GM19467 (cell line): Measurements from ENCODE around the gene PTTG1IP2.
"Not testable (repeated sequence)": the region's sequence is repeated elsewhere in the genome, so short reads cannot be mapped to it uniquely, and the experiment has no call there.

Experiments used
- ATAC-seq: cut with Tn5 transposase; IDR thresholded peaks from one replicate; pipeline ENCODE4 v1.9.1; 2021; ENCODE audit warnings: mild to moderate bottlenecking, moderate library complexity; ENCODE audit not compliant: unreplicated experiment

Gene PTTG1IP2

GRCh38 chr7:90469554-90469953 lies at the start of gene PTTG1IP2:
PTTG1IP2 (plus strand) TSS chr7:90469639; CDS start chr7:90469787, 148 bp downstream.
- ATAC-seq: no peak

GRCh38 chr7:90421651-90422050 lies 47.8 kb upstream of the PTTG1IP2 start:
- no peak for ATAC-seq

- ATAC-seq: peak; percentile 87
Observed at GRCh38 chr7:90424720-90425119, 44.7 kb upstream of the PTTG1IP2 start.

GRCh38 chr7:90425376-90425775 lies 44.1 kb upstream of the PTTG1IP2 start:
- ATAC-seq: no peak

GRCh38 chr7:90430614-90431460 lies 38.6 kb upstream of the PTTG1IP2 start:
- no peak for ATAC-seq

- no peak for ATAC-seq
Observed at GRCh38 chr7:90432752-90433151, 36.7 kb upstream of the PTTG1IP2 start.

- no peak for ATAC-seq
Observed at GRCh38 chr7:90433221-90433620, 36.2 kb upstream of the PTTG1IP2 start.

- ATAC-seq: no peak
Observed at GRCh38 chr7:90445633-90446032, 23.8 kb upstream of the PTTG1IP2 start.

- ATAC-seq: no peak
Observed at GRCh38 chr7:90446137-90446899, 23.1 kb upstream of the PTTG1IP2 start.

- ATAC-seq: no peak
Observed at GRCh38 chr7:90453259-90453891, 16.1 kb upstream of the PTTG1IP2 start.

GRCh38 chr7:90453931-90454330 lies 15.5 kb upstream of the PTTG1IP2 start:
- no peak for ATAC-seq

GRCh38 chr7:90455163-90456030 lies 14.0 kb upstream of the PTTG1IP2 start:
- peak; percentile 76 for ATAC-seq

- ATAC-seq: no peak
Observed at GRCh38 chr7:90458104-90458503, 11.3 kb upstream of the PTTG1IP2 start.

- ATAC-seq: no peak
Observed at GRCh38 chr7:90459888-90460287, 9.6 kb upstream of the PTTG1IP2 start.

- no peak for ATAC-seq
Observed at GRCh38 chr7:90461219-90461618, 8.2 kb upstream of the PTTG1IP2 start.

- ATAC-seq: not testable (repeated sequence)
Observed at GRCh38 chr7:90463151-90463628, 6.2 kb upstream of the PTTG1IP2 start.

GRCh38 chr7:90465816-90466215 lies 3.6 kb upstream of the PTTG1IP2 start:
- ATAC-seq: no peak

- no peak for ATAC-seq
Observed at GRCh38 chr7:90472805-90473540, 3.5 kb downstream of the PTTG1IP2 start.

- no peak for ATAC-seq
Observed at GRCh38 chr7:90473814-90474213, 4.4 kb downstream of the PTTG1IP2 start.
